Ovary (tissue), 9 donors: ENCODE measurements around the gene PRRG4. TPM values are rescaled to one million over a fixed set of nuclear protein-coding genes. Genes with fewer than 3 reads are reported as not detected.

Source experiments
- DNase-seq, 5 donors: peaks; one replicate each; pipeline ENCODE4 v3.0.0-alpha.2; 2019 to 2020
- H3K27ac ChIP-seq, 2 donors: fragments of 200-600 bp; one replicate each; pipeline versions ENCODE4 v1.5.1 to v1.8.0; 2019 to 2022
- H3K27me3 ChIP-seq: fragments of 200-600 bp; one replicate; pipeline ENCODE4 v1.8.0; 2022
- H3K36me3 ChIP-seq: fragments of 200-600 bp; sonication (generic); one replicate; pipeline ENCODE4 v1.5.1; 2019
- H3K4me1 ChIP-seq: one replicate; pipeline ENCODE4 v1.8.1; 2013; ENCODE audit warnings: mild to moderate bottlenecking, moderate library complexity; ENCODE audit not compliant: insufficient read depth
- H3K4me3 ChIP-seq: fragments of 200-600 bp; sonication (generic); one replicate; pipeline ENCODE4 v1.5.1; 2017
- H3K9me3 ChIP-seq, 2 donors: fragments of 200-600 bp in 1 of 2; sonication (generic) in 1 of 2; one replicate each; pipeline versions ENCODE4 v1.5.1 to v1.8.1; 2013 to 2019; ENCODE audit warnings: mild to moderate bottlenecking in 1 of 2, moderate library complexity in 1 of 2
- CTCF ChIP-seq, 3 donors: fragments of 450-650 bp in 2 of 3; fragments of 200-600 bp in 1 of 3; IDR thresholded peaks; one replicate each; pipeline versions ENCODE4 v1.5.1 to v1.8.0; 2016 to 2022; ENCODE audit warnings: antibody characterized with exemption in 3 of 3, mild to moderate bottlenecking in 1 of 3
- EP300 ChIP-seq: sonication (generic); formaldehyde crosslinking; IDR thresholded peaks from one replicate; pipeline ENCODE4 v1.6.1; 2017; ENCODE audit warnings: antibody characterized with exemption
- POLR2A ChIP-seq: fragments of 450-650 bp; IDR thresholded peaks from one replicate; pipeline ENCODE4 v1.6.1; 2017; ENCODE audit warnings: antibody characterized with exemption, mild to moderate bottlenecking, moderate library complexity
- WGBS, 3 donors: extraction: QIAGEN DNeasy Blood & Tissue Kit in 1 of 3; methylation state at CpG; one replicate each; pipeline versions ENCODE4 v1.1.5 to v1.1.7; 2013 to 2017; 5-methylcytosine and 5-hydroxymethylcytosine counted together
- intact Hi-C, 4 donors: fragments of 100-400 bp; cut with DNase I; formaldehyde crosslinking; loops; one replicate each; pipeline versions ENCODE4 v1.11.0 to v1.15.1; 2022 to 2023
- polyA plus RNA-seq, 2 donors: library from polyadenylated mRNA; stranded (reverse); fragments of 200-250 nt in 1 of 2; fragments of 350-450 nt in 1 of 2; fragmentation: Illumina TruSeq in 1 of 2; extraction: RNeasy Lipid Tissue Mini Kit (QIAGEN cat#74804) in 1 of 2; gene quantifications; one replicate each; pipeline ENCODE4 v1.2.3, GENCODE V29; 2013 to 2014
- total RNA-seq, 7 donors: library from RNA; depleted of rRNA in 2 of 7; stranded (reverse); fragments of >200 nt in 2 of 7; fragmentation: NEBNext Ultra II Directional in 3 of 7; extraction: Animal tissue kit (Norgen Biotek cat#: 25700) in 3 of 7; gene quantifications; one replicate each; pipeline versions ENCODE4 v1.1.0 to v1.2.4, GENCODE V29; 2016 to 2023
- donor health status: DM: no; HTN: no; CAD: no; lungs with moderate emphysema.
- donor health status: DM: no; HTN: no; CAD: no.
- donor health status: Bipolar disorder and iron deficiency.
- donor health status: DM: yes; HTN: yes; CAD: no.
- donor health status: DM: no; HTN: no; CAD: no.
- donor health status: DM: yes; HTN: yes; CAD: no.

PRRG4 gene
- total and polyA plus RNA-seq, 9 donors, result 0.17 to 6.5 (median 0.48) TPM

- 73 to 79% (median 77%) methylated on average over 11 of the region's 11 CpGs for WGBS, 3 donors
- TF ChIP-seq EP300, result no peak
- TF ChIP-seq POLR2A, result no peak
- no peak for TF ChIP-seq CTCF (IDR thresholded peaks at IDR 0.05)
Observed at GRCh38 chr11:32890843-32891656, 61.3 kb downstream of the PRRG4 start.

GRCh38 chr11:32891657-32892354, 62.1 kb downstream of the PRRG4 start:
- Histone ChIP-seq H3K4me3 (peak overlapping the region; percentile 82), H3K4me1 (peaks cover 1% of the 10 kb centered on the region), H3K9me3 (no peaks in the 10 kb centered on the region), H3K27me3 (no peaks in the 10 kb centered on the region), H3K27ac (peak overlapping the region; percentile 97 to 99), H3K36me3 (no peaks in the 10 kb centered on the region)
- WGBS, 3 donors, result 19 to 25% (median 22%) methylated on average over 10 of the region's 10 CpGs
- intact Hi-C loops, result no loop called here
- no peak for TF ChIP-seq EP300
- no peak for DNase-seq

More at GRCh38 chr11:32890843-32891656, 61.3 kb downstream of the PRRG4 start:
- intact Hi-C loops, result no loop called here
- peaks cover 1% of the 10 kb centered on the region for H3K4me1 ChIP-seq
- H3K27ac ChIP-seq, result no peak overlapping the region
- no peak for DNase-seq
- no peaks in the 10 kb centered on the region for H3K27me3 ChIP-seq
- no peaks in the 10 kb centered on the region for H3K36me3 ChIP-seq
- no peak overlapping the region for H3K4me3 ChIP-seq
- no peaks in the 10 kb centered on the region for H3K9me3 ChIP-seq

GRCh38 chr11:32892355-32893092, 62.8 kb downstream of the PRRG4 start, which contains the start of gene QSER1:
QSER1 (plus strand) TSS chr11:32892811; CDS start chr11:32893126, 315 bp downstream.
- Histone ChIP-seq H3K4me3 (peak within 1 kb of the TSS; percentile 82), H3K36me3 (no peaks in the 10 kb centered on the region), H3K9me3 (no peaks in the 10 kb centered on the region), H3K4me1 (peaks cover 2% of the 10 kb centered on the region), H3K27ac (peak within 1 kb of the TSS; percentile 97 to 99), H3K27me3 (no peaks in the 10 kb centered on the region)
- TF ChIP-seq EP300, result no peak
- peak; percentile 60 for TF ChIP-seq POLR2A
- intact Hi-C loops, result no loop called here
- 1% methylated on average over 21 to 91 of the region's 91 CpGs for WGBS, 3 donors
- DNase-seq, result peak; percentile 77 to 83 (median 78)

- Histone ChIP-seq H3K27ac (peak overlapping the region; percentile 97 to 99), H3K36me3 (no peaks in the 10 kb centered on the region), H3K9me3 (no peaks in the 10 kb centered on the region), H3K4me3 (peak overlapping the region; percentile 82), H3K4me1 (peaks cover 4% of the 10 kb centered on the region), H3K27me3 (no peaks in the 10 kb centered on the region)
- no peak for TF ChIP-seq POLR2A
- no peak for TF ChIP-seq EP300
- TF ChIP-seq CTCF (IDR thresholded peaks at IDR 0.05), result no peak
- no peak for DNase-seq
- intact Hi-C loops, result no loop called here
- 0 to 1% (median 0%) methylated on average over 1 to 32 of the region's 32 CpGs for WGBS, 3 donors
Observed at GRCh38 chr11:32893093-32893342, 63.3 kb downstream of the PRRG4 start.

- WGBS, 3 donors, result 0 to 1% (median 0%) methylated on average over 50 to 66 of the region's 66 CpGs
- TF ChIP-seq POLR2A (no peak), CTCF (IDR thresholded peaks at IDR 0.05) (peak in 2 of 3 donors; percentile 25 to 35), EP300 (no peak)
- H3K27ac ChIP-seq, result peak overlapping the region; percentile 97 to 99
- peaks cover 4% of the 10 kb centered on the region for H3K4me1 ChIP-seq
- intact Hi-C loops, result no loop called here
- no peaks in the 10 kb centered on the region for H3K27me3 ChIP-seq
- H3K36me3 ChIP-seq, result no peaks in the 10 kb centered on the region
- no peaks in the 10 kb centered on the region for H3K9me3 ChIP-seq
- H3K4me3 ChIP-seq, result peak overlapping the region; percentile 82
- peak; percentile 53 to 79 (median 71) for DNase-seq
Observed at GRCh38 chr11:32893343-32894148, 63.8 kb downstream of the PRRG4 start.
